Loucy (cell line): ENCODE data around the gene ZNF467.

Source experiments
- CTCF ChIP-seq: fragments of 200-600 bp; sonication (generic); conservative IDR thresholded peaks from 2 replicates; pipeline ENCODE4 v1.5.1; 2014; ENCODE audit warnings: mild to moderate bottlenecking, antibody characterized with exemption, low read length
- EZH2phosphoT487 ChIP-seq: fragments of 200-600 bp; IDR thresholded peaks from 2 replicates; pipeline ENCODE4 v1.6.1; 2018; ENCODE audit warnings: antibody characterized with exemption, mild to moderate bottlenecking, moderate library complexity, borderline replicate concordance

DNA sequence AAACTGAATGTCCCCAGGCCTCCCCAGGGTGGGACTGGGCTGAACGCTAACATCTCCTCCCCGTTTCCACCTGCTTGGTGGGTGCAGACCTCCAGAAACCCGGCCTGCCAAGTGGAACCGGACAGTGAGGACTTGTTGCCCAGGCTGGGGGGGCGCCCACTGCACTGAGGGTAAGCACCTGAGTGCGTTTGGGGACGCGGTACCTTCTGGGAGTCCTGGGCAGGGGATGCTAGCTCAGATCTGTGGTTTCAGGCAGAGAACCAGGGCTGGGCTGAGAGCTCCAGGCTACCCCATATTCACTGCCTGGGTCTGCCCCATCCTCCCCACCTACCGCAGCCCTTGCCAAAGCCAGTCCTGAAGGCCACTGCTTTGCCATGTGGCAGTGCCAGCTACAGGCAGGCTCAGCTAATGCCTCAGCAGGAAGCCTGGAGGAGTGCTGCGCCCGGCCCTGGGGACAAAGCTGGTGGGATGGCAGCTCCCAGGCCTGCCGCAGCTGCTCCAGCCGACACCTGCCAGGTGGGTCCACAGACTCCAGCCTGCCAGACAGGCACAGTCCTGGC is 3.5 kb upstream of the ZNF467 start:
- no peak for TF ChIP-seq CTCF
- no peak for TF ChIP-seq EZH2phosphoT487
